SK-N-MC (cell line): ENCODE measurements around the gene TSPAN17.

Experiments used
- DNase-seq: peaks from one replicate; pipeline ENCODE4 v3.0.0-alpha.2; 2011; ENCODE audit warnings: low read depth, low spot score
- H3K27ac ChIP-seq: fragments of 200-600 bp; sonication (generic); 2 replicates; pipeline ENCODE4 v1.5.1; 2016; ENCODE audit warnings: mixed run types
- H3K36me3 ChIP-seq: fragments of 200-600 bp; sonication (generic); 2 replicates; pipeline ENCODE4 v1.6.1; 2017; ENCODE audit warnings: antibody characterized with exemption, low read length, mixed read lengths; ENCODE audit not compliant: insufficient read depth
- H3K4me3 ChIP-seq: fragments of 200-600 bp; sonication (generic); 2 replicates; pipeline ENCODE4 v1.5.1; 2016
- H3K9ac ChIP-seq: fragments of 200-600 bp; sonication (generic); 2 replicates; pipeline ENCODE4 v1.8.0; 2017; ENCODE audit warnings: mixed run types, mixed read lengths; ENCODE audit not compliant: insufficient read length
- H3K9me3 ChIP-seq: fragments of 200-600 bp; sonication (generic); 2 replicates; pipeline ENCODE4 v1.6.1; 2017; ENCODE audit warnings: low read depth, mild to moderate bottlenecking, antibody characterized with exemption, low read length, moderate library complexity, mixed read lengths
- EZH2 ChIP-seq: fragments of 200-600 bp; sonication (generic); IDR thresholded peaks from one replicate; pipeline ENCODE4 v1.6.1; 2017; ENCODE audit warnings: antibody characterized with exemption
- FOXP2 ChIP-seq: optimal IDR thresholded peaks from 2 replicates; pipeline ENCODE3; 2011; ENCODE audit warnings: mild to moderate bottlenecking, moderate library complexity; ENCODE audit not compliant: insufficient read depth; ENCODE audit errors: extremely low read length, control extremely low read depth
- POLR2AphosphoS5 ChIP-seq: IDR thresholded peaks from 2 replicates; pipeline ENCODE4 v1.6.1; 2012; ENCODE audit warnings: mild to moderate bottlenecking, low read depth, low read length, borderline replicate concordance

The TSPAN17 gene

GRCh38 chr5:176618783-176619182 is 28.5 kb upstream of the TSPAN17 start:
- no peak for DNase-seq
- Histone ChIP-seq H3K36me3 (no peaks in the 10 kb centered on the region), H3K9me3 (no peaks in the 10 kb centered on the region), H3K4me3 (peak overlapping the region; percentile 59; the same call in 1 of the 2 replicates), H3K9ac (no peak overlapping the region), H3K27ac (no peak overlapping the region)
- no peak for TF ChIP-seq POLR2AphosphoS5
- TF ChIP-seq FOXP2 = no peak
- no peak for TF ChIP-seq EZH2

DNA sequence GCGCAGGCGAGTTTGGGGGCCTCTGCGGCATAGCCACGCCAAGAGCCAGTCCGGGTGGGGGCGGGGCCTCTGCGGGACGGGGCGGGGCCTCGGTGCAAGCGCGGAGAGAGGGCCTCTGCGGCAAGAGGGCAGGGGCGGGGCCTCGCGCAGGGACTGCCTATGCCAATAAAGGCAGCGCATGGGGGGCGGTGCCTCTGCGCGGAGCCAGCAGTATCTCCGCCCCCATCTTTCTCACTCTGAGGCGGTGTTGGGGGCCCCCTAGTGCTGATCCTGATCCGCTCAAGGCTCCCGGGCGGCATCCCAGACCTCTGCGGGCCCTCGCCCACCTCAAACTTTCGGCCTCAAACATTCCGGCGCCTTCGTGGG is 28.1 kb upstream of the TSPAN17 start:
- no peak overlapping the region for H3K9ac ChIP-seq
- TF ChIP-seq FOXP2 (no peak), EZH2 (no peak)
- H3K9me3 ChIP-seq = no peaks in the 10 kb centered on the region
- H3K4me3 ChIP-seq = peak overlapping the region; percentile 59; the same call in 1 of the 2 replicates
- no peaks in the 10 kb centered on the region for H3K36me3 ChIP-seq
- no peak overlapping the region for H3K27ac ChIP-seq
- peak; percentile 47 for DNase-seq

DNA sequence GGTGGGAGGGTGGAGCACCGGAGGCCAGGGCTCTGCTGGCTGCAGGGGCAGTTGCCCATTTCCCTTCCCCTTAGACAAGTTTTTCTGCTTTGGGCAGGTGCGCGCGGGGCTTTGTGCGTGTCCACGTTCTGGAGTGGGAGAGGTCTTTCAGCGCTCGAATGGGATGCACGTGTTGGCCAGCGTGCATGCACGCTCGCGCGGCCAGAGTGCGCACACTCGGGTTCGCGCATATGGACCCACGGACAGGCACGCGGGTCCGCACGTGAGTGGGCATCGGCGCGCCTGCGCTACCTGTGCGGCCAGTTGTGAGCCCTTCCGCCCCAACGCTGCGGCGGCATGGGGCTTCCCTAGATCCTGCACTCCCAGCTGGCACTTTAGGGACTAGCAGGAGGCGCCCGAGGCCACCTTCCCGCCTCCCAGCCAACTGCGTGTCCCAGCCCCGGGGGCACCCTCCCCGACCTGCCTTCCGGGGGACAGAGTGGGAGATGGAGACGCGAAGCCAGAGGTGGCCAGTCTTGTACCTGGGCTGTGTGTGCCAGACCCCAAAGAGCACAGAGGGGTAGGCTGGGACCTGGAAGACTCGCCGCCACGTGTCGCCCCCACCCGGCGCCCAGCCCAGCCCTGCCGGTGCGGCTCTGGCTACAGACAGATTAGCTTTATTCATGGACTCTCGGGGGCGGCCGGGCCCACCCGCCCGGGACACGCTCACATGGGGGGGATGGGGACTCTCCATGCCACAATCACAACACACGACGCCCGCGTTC is 27.5 kb upstream of the TSPAN17 start:
- H3K4me3 ChIP-seq = no peak overlapping the region
- TF ChIP-seq FOXP2 (no peak), POLR2AphosphoS5 (no peak), EZH2 (no peak)
- no peak overlapping the region for H3K9ac ChIP-seq
- no peaks in the 10 kb centered on the region for H3K36me3 ChIP-seq
- no peak for DNase-seq
- no peak overlapping the region for H3K27ac ChIP-seq
- H3K9me3 ChIP-seq = no peaks in the 10 kb centered on the region

- no peak for DNase-seq
- H3K4me3 ChIP-seq = no peak overlapping the region
These were observed 26.8 kb upstream of the TSPAN17 start for GRCh38 chr5:176620333-176620981.

DNA sequence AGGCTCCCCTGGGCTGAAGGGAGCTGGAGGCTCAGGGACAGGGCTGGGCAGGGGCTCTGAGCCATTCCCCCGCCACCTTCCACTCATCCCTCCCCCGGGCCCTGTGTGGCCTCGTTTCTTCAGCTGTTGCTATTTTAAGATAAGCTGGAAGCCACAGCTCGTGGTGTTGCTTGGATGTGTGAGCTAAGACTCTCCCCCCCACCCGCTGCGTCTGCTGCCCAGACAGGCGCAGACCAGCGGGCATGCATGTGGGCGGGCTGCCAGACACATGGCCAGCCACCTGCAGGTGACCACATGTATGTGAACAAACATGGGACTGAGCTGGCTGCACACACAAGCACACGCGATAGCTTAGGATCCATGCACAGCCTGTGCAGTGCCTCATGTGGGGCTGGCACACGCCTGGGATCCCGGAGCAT is 25.6 kb upstream of the TSPAN17 start:
- H3K9me3 ChIP-seq = no peaks in the 10 kb centered on the region
- TF ChIP-seq FOXP2 (no peak), EZH2 (no peak), POLR2AphosphoS5 (no peak)
- DNase-seq = no peak
- H3K36me3 ChIP-seq = no peaks in the 10 kb centered on the region
- no peak overlapping the region for H3K4me3 ChIP-seq
- H3K9ac ChIP-seq = no peak overlapping the region
- no peak overlapping the region for H3K27ac ChIP-seq

More at GRCh38 chr5:176620333-176620981, 26.8 kb upstream of the TSPAN17 start:
- Histone ChIP-seq H3K27ac (no peak overlapping the region), H3K9ac (no peak overlapping the region), H3K9me3 (no peaks in the 10 kb centered on the region), H3K36me3 (no peaks in the 10 kb centered on the region)
- TF ChIP-seq FOXP2 = no peak
- no peak for TF ChIP-seq POLR2AphosphoS5
- no peak for TF ChIP-seq EZH2

GRCh38 chr5:176624142-176624541 is 23.1 kb upstream of the TSPAN17 start:
- Histone ChIP-seq H3K9ac (no peak overlapping the region), H3K27ac (no peak overlapping the region), H3K4me3 (no peak overlapping the region), H3K9me3 (no peaks in the 10 kb centered on the region), H3K36me3 (no peaks in the 10 kb centered on the region)
- no peak for DNase-seq
- TF ChIP-seq POLR2AphosphoS5 = no peak
- no peak for TF ChIP-seq EZH2
- TF ChIP-seq FOXP2 = no peak

DNA sequence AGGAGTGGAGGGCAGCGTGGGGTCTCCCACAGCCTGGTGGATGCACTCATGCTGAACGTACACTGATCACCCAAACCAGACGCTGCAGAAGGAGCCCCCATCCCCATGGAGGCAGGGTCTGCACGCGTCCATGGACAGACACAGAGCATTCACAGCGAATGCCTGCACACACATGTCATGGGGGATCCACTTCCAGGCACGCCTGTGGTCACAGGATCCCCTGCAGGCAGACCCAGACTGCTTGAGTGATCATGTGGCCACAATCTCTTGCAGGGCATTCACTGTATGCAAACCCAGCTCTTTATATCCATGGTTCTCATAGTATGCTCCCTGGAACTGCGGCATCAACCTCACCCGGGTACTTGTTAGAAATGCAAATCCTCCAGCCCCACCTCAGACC is 22.3 kb upstream of the TSPAN17 start:
- H3K9ac ChIP-seq = no peak overlapping the region
- H3K9me3 ChIP-seq = no peaks in the 10 kb centered on the region
- H3K4me3 ChIP-seq = no peak overlapping the region
- TF ChIP-seq POLR2AphosphoS5 (no peak), EZH2 (no peak), FOXP2 (no peak)
- H3K36me3 ChIP-seq = no peaks in the 10 kb centered on the region
- H3K27ac ChIP-seq = no peak overlapping the region
- no peak for DNase-seq

- no peak overlapping the region for H3K9ac ChIP-seq
- no peak for DNase-seq
- H3K9me3 ChIP-seq = no peaks in the 10 kb centered on the region
- TF ChIP-seq FOXP2 (no peak), POLR2AphosphoS5 (no peak), EZH2 (no peak)
- H3K36me3 ChIP-seq = no peaks in the 10 kb centered on the region
- H3K27ac ChIP-seq = no peak overlapping the region
- H3K4me3 ChIP-seq = no peak overlapping the region
These were observed 21.8 kb upstream of the TSPAN17 start for GRCh38 chr5:176625512-176625911.
